HepG2 (cell line): ENCODE results near the gene ATRAID. TPM values are rescaled to one million over a fixed set of nuclear protein-coding genes. Genes with fewer than 3 reads are reported as not detected.

Experiments
- ATAC-seq: fragments of 200-7000 bp; cut with Tn5 transposase; 3 replicates; pipeline ENCODE4 v1.9.1; 2020; ENCODE audit warnings: mild to moderate bottlenecking, moderate library complexity
- BruUV-seq: library from RNA; stranded (reverse); fragments of 400-500 nt; replicated peaks from 2 replicates; lab custom pipeline; 2021; lab: Mats Ljungman, UMichigan
- CTCF ChIA-PET: fragments of 300-600 bp; formaldehyde crosslinking; extraction: SDS; loops from one replicate; lab custom pipeline; 2021; ENCODE audit warnings: low total read pairs, inconsistent platforms, low intra/inter-chr PET ratio; lab: Yijun Ruan, JAX
- POLR2A ChIA-PET: fragments of 350-600 bp; sonication (Branson Sonifier 250); formaldehyde crosslinking; loops from one replicate; lab custom pipeline; 2020; ENCODE audit warnings: antibody characterized with exemption, inconsistent platforms; lab: Yijun Ruan, JAX
- DNase-seq: peaks from one replicate; pipeline ENCODE4 v3.0.0-alpha.2; 2015; ENCODE audit warnings: low spot score
- FAIRE-seq: peaks from 3 replicates; lab custom pipeline; 2011; peaks lifted over from hg19 to GRCh38; lab: Jason Lieb, UNC
- H2AFZ ChIP-seq: one replicate; pipeline ENCODE4 v1.6.1; 2011; ENCODE audit warnings: low read length, inconsistent platforms
- H3K27ac ChIP-seq: fragments of 300-600 bp; 3 replicates; pipeline ENCODE4 v1.8.0; 2011; ENCODE audit warnings: mixed run types, mild to moderate bottlenecking, mixed read lengths, low read length, inconsistent platforms; ENCODE audit not compliant: insufficient read depth; ENCODE audit errors: extremely low read length
- H3K27me3 ChIP-seq, 2 experiments: fragments of 200-600 bp in 1 of 2; 2 replicates in 1 of 2; 3 replicates in 1 of 2; pipeline versions ENCODE4 v1.6.0 to v1.8.0; 2011; ENCODE audit warnings: low read length in 2 of 2, mild to moderate bottlenecking in 2 of 2, moderate library complexity in 2 of 2, inconsistent platforms in 1 of 2; ENCODE audit not compliant: insufficient read depth in 2 of 2, control insufficient read depth in 1 of 2
- H3K36me3 ChIP-seq, 2 experiments: fragments of 200-600 bp in 1 of 2; replicated peaks in 1 of 2; 2 replicates in 1 of 2; 3 replicates in 1 of 2; pipeline versions ENCODE4 v1.5.1 to v1.8.0; 2011; ENCODE audit warnings: low read length in 2 of 2, inconsistent platforms in 1 of 2; ENCODE audit not compliant: insufficient read depth in 2 of 2, control insufficient read depth in 1 of 2
- H3K4me1 ChIP-seq: 2 replicates; pipeline ENCODE4 v1.5.1; 2012; ENCODE audit warnings: low read length, inconsistent platforms; ENCODE audit not compliant: insufficient read depth
- H3K4me2 ChIP-seq: 2 replicates; pipeline ENCODE4 v1.6.0; 2011; ENCODE audit warnings: low read depth, low read length, inconsistent platforms
- H3K4me3 ChIP-seq, 3 experiments: fragments of 200-600 bp in 1 of 3; sonication (generic), shearing (Covaris generic) in 1 of 3; replicated peaks in 1 of 3; 2 replicates each; pipeline ENCODE4 v1.5.1; 2011 to 2016; ENCODE audit warnings: low read length in 3 of 3, inconsistent platforms in 2 of 3, low read depth in 2 of 3, mild to moderate bottlenecking in 2 of 3, control low read depth in 1 of 3, mixed read lengths in 1 of 3; ENCODE audit not compliant: insufficient read depth in 1 of 3
- H3K79me2 ChIP-seq: one replicate; pipeline ENCODE4 v1.6.1; 2011; ENCODE audit warnings: low read length, inconsistent platforms; ENCODE audit not compliant: insufficient read depth
- H3K9ac ChIP-seq: 2 replicates; pipeline ENCODE4 v1.6.0; 2011; ENCODE audit warnings: mild to moderate bottlenecking, low read depth, low read length, inconsistent platforms; ENCODE audit not compliant: insufficient read depth
- H3K9me3 ChIP-seq: 2 replicates; pipeline ENCODE4 v1.5.1; 2012; ENCODE audit warnings: mild to moderate bottlenecking, low read length
- H4K20me1 ChIP-seq: 2 replicates; pipeline ENCODE4 v1.6.0; 2011; ENCODE audit warnings: inconsistent platforms, mild to moderate bottlenecking, low read length, moderate library complexity; ENCODE audit not compliant: insufficient read depth
- ARNT ChIP-seq: fragments of 450-650 bp; IDR thresholded peaks from 2 replicates; pipeline ENCODE4 v1.6.1; 2017
- FOXP1 ChIP-seq, 2 experiments: fragments of 450-650 bp in 1 of 2; IDR thresholded peaks; 2 replicates each; pipeline ENCODE4 v1.6.1; 2017 to 2018; ENCODE audit warnings: antibody characterized with exemption in 1 of 2
- LCORL ChIP-seq, 2 experiments: fragments of 450-650 bp in 1 of 2; sonication (generic) in 1 of 2; formaldehyde crosslinking in 1 of 2; IDR thresholded peaks; 2 replicates each; pipeline versions ENCODE4 v1.5.0 to v1.6.1; 2017 to 2020; ENCODE audit warnings: antibody characterized with exemption in 1 of 2, missing genetic modification reagents in 1 of 2
- MAFF ChIP-seq: IDR thresholded peaks from 2 replicates; pipeline ENCODE4 v1.6.1; 2011; ENCODE audit warnings: low read depth, low read length, improper control_type of control experiment
- NONO ChIP-seq, 2 experiments: fragments of 450-650 bp in 1 of 2; sonication (generic) in 1 of 2; formaldehyde crosslinking in 1 of 2; IDR thresholded peaks in 1 of 2; conservative IDR thresholded peaks in 1 of 2; 2 replicates each; pipeline versions ENCODE4 v1.6.1 to v1.8.0; 2017 to 2022; ENCODE audit warnings: mild to moderate bottlenecking in 1 of 2, missing genetic modification reagents in 1 of 2, moderate library complexity in 1 of 2
- PAF1 ChIP-seq: IDR thresholded peaks from 2 replicates; pipeline ENCODE4 v1.6.1; 2016; ENCODE audit warnings: missing genetic modification reagents, missing compliant biosample characterization
- PRPF4 ChIP-seq: fragments of 200-400 bp; formaldehyde crosslinking; IDR thresholded peaks from 2 replicates; pipeline ENCODE4 v1.6.1; 2016; ENCODE audit warnings: low read length, low read depth; ENCODE audit not compliant: poor library complexity, severe bottlenecking
- ZBTB7B ChIP-seq: sonication (generic); formaldehyde crosslinking; IDR thresholded peaks from 2 replicates; pipeline ENCODE4 v1.4.0; 2020; ENCODE audit warnings: missing genetic modification reagents
- ZNF382 ChIP-seq: sonication (generic); formaldehyde crosslinking; IDR thresholded peaks from 2 replicates; pipeline ENCODE4 v1.5.0; 2020; ENCODE audit warnings: missing genetic modification reagents, mild to moderate bottlenecking, borderline replicate concordance
- ZNF383 ChIP-seq: sonication (generic); formaldehyde crosslinking; IDR thresholded peaks from 2 replicates; pipeline ENCODE4 v1.4.0; 2020; ENCODE audit warnings: missing genetic modification reagents, mild to moderate bottlenecking, borderline replicate concordance
- ZSCAN22 ChIP-seq: sonication (generic); formaldehyde crosslinking; IDR thresholded peaks from 2 replicates; pipeline ENCODE4 v1.4.0; 2020; ENCODE audit warnings: mild to moderate bottlenecking, missing genetic modification reagents
- WGBS: methylation state at CpG from one replicate; pipeline ENCODE4 v1.1.6; 2017; ENCODE audit warnings: low lambda C conversion rate; 5-methylcytosine and 5-hydroxymethylcytosine counted together
- in situ Hi-C: cut with HindIII; loops from 2 replicates; pipeline ENCODE4 v1.10.0; 2017; ENCODE audit warnings: low pct_unique_long_range_greater_than_20kb; ENCODE audit not compliant: extremely low pct_ligation_motif_present
- intact Hi-C: fragments of 100-400 bp; cut with micrococcal nuclease; formaldehyde crosslinking; loops from one replicate; pipeline ENCODE4 v1.10.0; 2022; ENCODE audit not compliant: unreplicated experiment
- polyA plus RNA-seq, 8 experiments: library from polyadenylated mRNA; depleted of rRNA in 3 of 8; stranded (reverse) in 7 of 8; unstranded in 1 of 8; fragments of >200 nt; fragmentation: Illumina TruSeq in 4 of 8; extraction: Trizol in 4 of 8; gene quantifications; 2 replicates each; pipeline versions ENCODE4 v1.2.1 to v1.2.3, GENCODE V29; 2011 to 2016; ENCODE audit warnings: low read depth in 4 of 8, missing spikeins in 1 of 8, mixed read lengths in 1 of 8; ENCODE audit not compliant: insufficient read depth in 1 of 8
- total RNA-seq, 5 experiments: library from RNA; depleted of rRNA; stranded (reverse); fragments of >200 nt; fragmentation: Illumina TruSeq; extraction: Trizol; gene quantifications; 2 replicates each; pipeline ENCODE4 v1.2.3, GENCODE V29; 2016; ENCODE audit warnings: low read depth in 1 of 5
- TF ChIP-seq, protein P1 (sequence below): sonication (generic); formaldehyde crosslinking; IDR thresholded peaks from 2 replicates; pipeline ENCODE4 v1.4.0; 2020; ENCODE audit warnings: mild to moderate bottlenecking, missing genetic modification reagents
- TF ChIP-seq, protein P2 (sequence below): sonication (generic); formaldehyde crosslinking; IDR thresholded peaks from 2 replicates; pipeline ENCODE4 v1.4.0; 2020; ENCODE audit warnings: missing genetic modification reagents, borderline replicate concordance
- TF ChIP-seq, protein P3 (sequence below): sonication (generic); formaldehyde crosslinking; IDR thresholded peaks from 2 replicates; pipeline ENCODE4 v1.4.0; 2020; ENCODE audit warnings: missing genetic modification reagents
- TF ChIP-seq, protein P4 (sequence below): sonication (generic); formaldehyde crosslinking; IDR thresholded peaks from 2 replicates; pipeline ENCODE4 v1.5.0; 2020; ENCODE audit warnings: mild to moderate bottlenecking, missing genetic modification reagents

ATRAID gene
- total and polyA plus RNA-seq, 2 of the 13 experiments (the other 11 are each of a cell fraction or from before 2014, with no cell fraction given): 207 to 382 TPM

DNA sequence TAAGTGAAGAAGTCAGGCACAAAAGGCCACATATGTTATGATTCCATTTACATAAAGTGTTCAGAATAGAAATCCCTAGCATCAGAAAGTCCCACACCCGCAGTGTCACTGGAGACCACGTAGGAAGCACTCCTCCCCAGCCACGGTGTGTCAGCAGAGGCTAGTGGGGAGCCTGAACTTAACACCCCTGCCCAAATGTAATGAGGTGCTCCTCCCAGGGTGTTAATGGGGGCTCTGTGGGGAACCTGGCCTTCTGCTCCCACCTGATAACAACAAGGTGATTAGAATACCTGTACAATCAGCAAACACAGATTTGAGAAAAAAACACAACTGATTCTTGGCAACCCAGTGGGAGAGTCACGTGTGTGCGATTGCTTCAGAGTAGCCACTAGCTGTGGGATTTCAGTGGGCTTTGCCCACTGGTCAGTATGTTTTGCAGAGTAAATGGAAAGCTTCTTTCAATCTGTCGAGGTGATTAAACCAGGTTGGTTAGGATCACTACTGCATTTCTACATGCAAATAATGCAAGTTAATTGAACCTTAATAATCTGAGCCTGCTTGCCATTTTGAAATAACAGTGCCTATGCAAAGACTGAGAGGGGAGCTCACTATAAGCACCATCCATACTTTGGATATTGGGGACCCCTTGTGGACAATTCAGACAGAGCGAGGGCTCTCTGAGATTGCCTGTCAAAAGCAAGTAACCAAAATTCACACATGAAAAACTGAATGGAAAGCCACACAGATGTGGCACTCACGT is 20.6 kb upstream of the ATRAID start:
- peak overlapping the region; percentile 7 for H3K27ac ChIP-seq
- H3K9ac ChIP-seq: no peak overlapping the region
- H3K9me3 ChIP-seq: no peaks in the 10 kb centered on the region
- no peak overlapping the region for H2AFZ ChIP-seq
- no peaks in the 10 kb centered on the region for H3K27me3 ChIP-seq
- H3K36me3 ChIP-seq: no peaks in the 10 kb centered on the region
- no peak overlapping the region for H3K4me2 ChIP-seq
- POLR2A ChIA-PET: interaction anchor here (0.7 to 1.9 kb wide), 21 partner anchors 14 to 141 kb away, joined by 3 to 12 read pairs (median 4); partner anchors contain the start of genes ABHD1, ATRAID, KHK and PREB
- intact Hi-C loops (loop anchor here (1.0 to 5.0 kb wide), 5 partner anchors 21 to 93 kb away; partner anchors contain the start of genes CGREF1 and PREB), in situ Hi-C loops (no loop called here)
- peaks cover 43% of the 10 kb centered on the region for H3K4me1 ChIP-seq
- no peak overlapping the region for H3K4me3 ChIP-seq
- peak; percentile 87 for FAIRE-seq
- ATAC-seq: peak; percentile 93
- no peaks in the 10 kb centered on the region for H4K20me1 ChIP-seq
- CTCF ChIA-PET: interaction anchor here (0.9 to 2.4 kb wide), 9 partner anchors 11 to 105 kb away, joined by 4 to 43 read pairs (median 5); partner anchors contain the start of genes KHK and PREB
- 56% methylated on average over 8 of the region's 8 CpGs for WGBS
- BruUV-seq: no TSS peak
- peak; percentile 87 for DNase-seq
- H3K79me2 ChIP-seq: no peaks in the 10 kb centered on the region
- TF ChIP-seq, protein P1, sequence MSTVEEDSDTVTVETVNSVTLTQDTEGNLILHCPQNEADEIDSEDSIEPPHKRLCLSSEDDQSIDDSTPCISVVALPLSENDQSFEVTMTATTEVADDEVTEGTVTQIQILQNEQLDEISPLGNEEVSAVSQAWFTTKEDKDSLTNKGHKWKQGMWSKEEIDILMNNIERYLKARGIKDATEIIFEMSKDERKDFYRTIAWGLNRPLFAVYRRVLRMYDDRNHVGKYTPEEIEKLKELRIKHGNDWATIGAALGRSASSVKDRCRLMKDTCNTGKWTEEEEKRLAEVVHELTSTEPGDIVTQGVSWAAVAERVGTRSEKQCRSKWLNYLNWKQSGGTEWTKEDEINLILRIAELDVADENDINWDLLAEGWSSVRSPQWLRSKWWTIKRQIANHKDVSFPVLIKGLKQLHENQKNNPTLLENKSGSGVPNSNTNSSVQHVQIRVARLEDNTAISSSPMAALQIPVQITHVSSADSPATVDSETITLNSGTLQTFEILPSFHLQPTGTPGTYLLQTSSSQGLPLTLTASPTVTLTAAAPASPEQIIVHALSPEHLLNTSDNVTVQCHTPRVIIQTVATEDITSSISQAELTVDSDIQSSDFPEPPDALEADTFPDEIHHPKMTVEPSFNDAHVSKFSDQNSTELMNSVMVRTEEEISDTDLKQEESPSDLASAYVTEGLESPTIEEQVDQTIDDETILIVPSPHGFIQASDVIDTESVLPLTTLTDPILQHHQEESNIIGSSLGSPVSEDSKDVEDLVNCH (CRISPR knock-in tag): no peak
- TF ChIP-seq PRPF4 (no peak), ZBTB7B (0 out of 2 replicates have a peak, but pooled peaks have one; percentile 48), ARNT (no peak), ZNF382 (CRISPR knock-in tag) (no peak), LCORL (IDR thresholded peaks at IDR 0.05) (no peak), LCORL (CRISPR knock-in tag; IDR thresholded peaks at IDR 0.05) (0 out of 2 replicates have a peak, but pooled peaks have one; percentile 1), ZSCAN22 (CRISPR knock-in tag) (no peak), FOXP1 (IDR thresholded peaks at IDR 0.05) (no peak), FOXP1 (CRISPR knock-in tag; IDR thresholded peaks at IDR 0.05) (no peak), NONO (IDR thresholded peaks at IDR 0.05) (no peak), NONO (CRISPR knock-in tag; conservative IDR thresholded peaks at IDR 0.05) (no peak), MAFF (no peak), PAF1 (CRISPR knock-in tag) (no peak), ZNF383 (CRISPR knock-in tag) (no peak)
- TF ChIP-seq, protein P2, sequence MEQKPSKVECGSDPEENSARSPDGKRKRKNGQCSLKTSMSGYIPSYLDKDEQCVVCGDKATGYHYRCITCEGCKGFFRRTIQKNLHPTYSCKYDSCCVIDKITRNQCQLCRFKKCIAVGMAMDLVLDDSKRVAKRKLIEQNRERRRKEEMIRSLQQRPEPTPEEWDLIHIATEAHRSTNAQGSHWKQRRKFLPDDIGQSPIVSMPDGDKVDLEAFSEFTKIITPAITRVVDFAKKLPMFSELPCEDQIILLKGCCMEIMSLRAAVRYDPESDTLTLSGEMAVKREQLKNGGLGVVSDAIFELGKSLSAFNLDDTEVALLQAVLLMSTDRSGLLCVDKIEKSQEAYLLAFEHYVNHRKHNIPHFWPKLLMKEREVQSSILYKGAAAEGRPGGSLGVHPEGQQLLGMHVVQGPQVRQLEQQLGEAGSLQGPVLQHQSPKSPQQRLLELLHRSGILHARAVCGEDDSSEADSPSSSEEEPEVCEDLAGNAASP (CRISPR knock-in tag): peak; percentile 62; the same call in 1 of the 2 replicates
- TF ChIP-seq, protein P3, sequence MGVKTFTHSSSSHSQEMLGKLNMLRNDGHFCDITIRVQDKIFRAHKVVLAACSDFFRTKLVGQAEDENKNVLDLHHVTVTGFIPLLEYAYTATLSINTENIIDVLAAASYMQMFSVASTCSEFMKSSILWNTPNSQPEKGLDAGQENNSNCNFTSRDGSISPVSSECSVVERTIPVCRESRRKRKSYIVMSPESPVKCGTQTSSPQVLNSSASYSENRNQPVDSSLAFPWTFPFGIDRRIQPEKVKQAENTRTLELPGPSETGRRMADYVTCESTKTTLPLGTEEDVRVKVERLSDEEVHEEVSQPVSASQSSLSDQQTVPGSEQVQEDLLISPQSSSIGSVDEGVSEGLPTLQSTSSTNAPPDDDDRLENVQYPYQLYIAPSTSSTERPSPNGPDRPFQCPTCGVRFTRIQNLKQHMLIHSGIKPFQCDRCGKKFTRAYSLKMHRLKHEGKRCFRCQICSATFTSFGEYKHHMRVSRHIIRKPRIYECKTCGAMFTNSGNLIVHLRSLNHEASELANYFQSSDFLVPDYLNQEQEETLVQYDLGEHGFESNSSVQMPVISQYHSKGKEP: no peak
- TF ChIP-seq, protein P4, sequence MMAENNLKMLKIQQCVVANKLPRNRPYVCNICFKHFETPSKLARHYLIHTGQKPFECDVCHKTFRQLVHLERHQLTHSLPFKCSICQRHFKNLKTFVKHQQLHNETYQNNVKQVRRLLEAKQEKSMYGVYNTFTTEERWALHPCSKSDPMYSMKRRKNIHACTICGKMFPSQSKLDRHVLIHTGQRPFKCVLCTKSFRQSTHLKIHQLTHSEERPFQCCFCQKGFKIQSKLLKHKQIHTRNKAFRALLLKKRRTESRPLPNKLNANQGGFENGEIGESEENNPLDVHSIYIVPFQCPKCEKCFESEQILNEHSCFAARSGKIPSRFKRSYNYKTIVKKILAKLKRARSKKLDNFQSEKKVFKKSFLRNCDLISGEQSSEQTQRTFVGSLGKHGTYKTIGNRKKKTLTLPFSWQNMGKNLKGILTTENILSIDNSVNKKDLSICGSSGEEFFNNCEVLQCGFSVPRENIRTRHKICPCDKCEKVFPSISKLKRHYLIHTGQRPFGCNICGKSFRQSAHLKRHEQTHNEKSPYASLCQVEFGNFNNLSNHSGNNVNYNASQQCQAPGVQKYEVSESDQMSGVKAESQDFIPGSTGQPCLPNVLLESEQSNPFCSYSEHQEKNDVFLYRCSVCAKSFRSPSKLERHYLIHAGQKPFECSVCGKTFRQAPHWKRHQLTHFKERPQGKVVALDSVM (CRISPR knock-in tag): 0 out of 2 replicates have a peak, but pooled peaks have one; percentile 22
